Endothelial cell of umbilical vein (primary cell): ENCODE measurements around the gene SRPK1. TPM values are rescaled to one million over a fixed set of nuclear protein-coding genes. Genes with fewer than 3 reads are reported as not detected.

Source experiments
- BruUV-seq: library from RNA; stranded (reverse); fragments of 400-500 nt; replicated peaks from 2 replicates; lab custom pipeline; 2021; lab: Mats Ljungman, UMichigan
- CTCF ChIA-PET: fragments of 300-600, 350-600 bp; sonication (Branson Sonifier 250); formaldehyde crosslinking; loops from one replicate; lab custom pipeline; 2021; ENCODE audit warnings: antibody characterized with exemption, inconsistent platforms; lab: Charles Lee
- POLR2A ChIA-PET: fragments of 300-600, 350-600 bp; sonication (Branson Sonifier 250); formaldehyde crosslinking; loops from one replicate; lab custom pipeline; 2021; ENCODE audit warnings: antibody characterized with exemption, inconsistent platforms; lab: Charles Lee
- DNase-seq: peaks from one replicate; pipeline ENCODE4 v3.0.0-alpha.2; 2011; ENCODE audit warnings: low read depth, low spot score
- FAIRE-seq: peaks from 2 replicates; lab custom pipeline; 2011; peaks lifted over from hg19 to GRCh38; lab: Jason Lieb, UNC
- H2AFZ ChIP-seq: 2 replicates; pipeline ENCODE4 v1.6.0; 2012; ENCODE audit warnings: low read depth, low read length, control low read depth, inconsistent platforms
- H3K27ac ChIP-seq: 2 replicates; pipeline ENCODE4 v1.5.1; 2011; ENCODE audit warnings: low read depth, mild to moderate bottlenecking, control low read depth, low read length, moderate library complexity; ENCODE audit not compliant: insufficient read depth
- H3K27me3 ChIP-seq, 2 experiments: 2 replicates each; pipeline versions ENCODE4 v1.6.0 to v1.6.1; 2011; ENCODE audit warnings: low read length in 2 of 2, mixed read lengths in 1 of 2; ENCODE audit not compliant: control insufficient read depth in 2 of 2, insufficient read depth in 2 of 2
- H3K36me3 ChIP-seq, 2 experiments: 2 replicates in 1 of 2; 3 replicates in 1 of 2; pipeline ENCODE4 v1.5.1; 2011; ENCODE audit warnings: low read length in 2 of 2, mild to moderate bottlenecking in 1 of 2, moderate library complexity in 1 of 2; ENCODE audit not compliant: control insufficient read depth in 2 of 2, insufficient read depth in 2 of 2; ENCODE audit errors: extremely low read depth in 1 of 2
- H3K4me1 ChIP-seq: 3 replicates; pipeline ENCODE4 v1.5.1; 2011; ENCODE audit warnings: mild to moderate bottlenecking, low read length; ENCODE audit not compliant: control insufficient read depth, insufficient read depth; ENCODE audit errors: extremely low read depth
- H3K4me2 ChIP-seq: 2 replicates; pipeline ENCODE4 v1.6.1; 2011; ENCODE audit warnings: low read length, control low read depth, mixed read lengths; ENCODE audit not compliant: insufficient read depth
- H3K4me3 ChIP-seq, 3 experiments: fragments of 200-600 bp in 1 of 3; sonication (generic), shearing (Covaris generic) in 1 of 3; replicated peaks in 1 of 3; 2 replicates each; pipeline ENCODE4 v1.5.1; 2011 to 2016; ENCODE audit warnings: control low read depth in 3 of 3, low read length in 3 of 3, mild to moderate bottlenecking in 2 of 3, inconsistent platforms in 1 of 3, low read depth in 1 of 3, moderate library complexity in 1 of 3; ENCODE audit not compliant: insufficient read depth in 1 of 3
- H3K79me2 ChIP-seq: 2 replicates; pipeline ENCODE4 v1.6.0; 2012; ENCODE audit warnings: low read length, inconsistent platforms; ENCODE audit not compliant: control insufficient read depth, insufficient read depth
- H3K9ac ChIP-seq: replicated peaks from 2 replicates; pipeline ENCODE3; 2011; ENCODE audit warnings: low read length, control low read depth; ENCODE audit not compliant: insufficient read depth; ENCODE audit errors: extremely low read depth
- H3K9me1 ChIP-seq: replicated peaks from 3 replicates; pipeline ENCODE4 v1.6.0; 2011; ENCODE audit warnings: mild to moderate bottlenecking, low read length; ENCODE audit not compliant: control insufficient read depth, insufficient read depth; ENCODE audit errors: extremely low read depth
- H3K9me3 ChIP-seq: replicated peaks from 2 replicates; pipeline ENCODE4 v1.5.1; 2012; ENCODE audit warnings: low read length, inconsistent platforms; ENCODE audit not compliant: control insufficient read depth, insufficient read depth
- H4K20me1 ChIP-seq: replicated peaks from 2 replicates; pipeline ENCODE3; 2011; ENCODE audit warnings: mild to moderate bottlenecking, low read length; ENCODE audit not compliant: control insufficient read depth, insufficient read depth; ENCODE audit errors: extremely low read depth
- CTCF ChIP-seq, 2 donors: IDR thresholded peaks; 1 replicate in 1 of 2; 2 replicates in 1 of 2; pipeline ENCODE4 v1.5.1; 2011; ENCODE audit warnings: low read length in 2 of 2, mild to moderate bottlenecking in 2 of 2, moderate library complexity in 2 of 2, control low read depth in 1 of 2, inconsistent platforms in 1 of 2, low read depth in 1 of 2; ENCODE audit not compliant: insufficient read depth in 1 of 2; ENCODE audit errors: extremely low read depth in 1 of 2
- EZH2 ChIP-seq: IDR thresholded peaks from 2 replicates; pipeline ENCODE4 v1.6.1; 2012; ENCODE audit warnings: borderline replicate concordance, low read depth, mild to moderate bottlenecking, moderate library complexity, low read length, inconsistent platforms; ENCODE audit not compliant: severe bottlenecking
- FOS ChIP-seq: IDR thresholded peaks from 2 replicates; pipeline ENCODE4 v1.6.1; 2011; ENCODE audit warnings: mild to moderate bottlenecking, low read length, moderate library complexity, borderline replicate concordance; ENCODE audit not compliant: insufficient read depth
- JUN ChIP-seq: IDR thresholded peaks from 2 replicates; pipeline ENCODE4 v1.6.1; 2011; ENCODE audit warnings: borderline replicate concordance, low read depth; ENCODE audit not compliant: insufficient read length, insufficient read depth
- MAX ChIP-seq: IDR thresholded peaks from 2 replicates; pipeline ENCODE4 v1.6.1; 2011; ENCODE audit not compliant: insufficient read depth, insufficient read length
- POLR2AphosphoS5 ChIP-seq: IDR thresholded peaks from 2 replicates; pipeline ENCODE4 v1.6.1; 2012; ENCODE audit warnings: low read depth, mild to moderate bottlenecking, control low read depth, low read length, moderate library complexity; ENCODE audit not compliant: insufficient read depth
- dilution Hi-C: fragments of 300-500 bp; cut with MboI; formaldehyde crosslinking; loops from one replicate; pipeline ENCODE4 v1.15.0; 2019; ENCODE audit warnings: low sequenced_read_pairs; ENCODE audit not compliant: extremely low pct_ligation_motif_present
- intact Hi-C: fragments of 100-400 bp; cut with micrococcal nuclease; formaldehyde crosslinking; loops from one replicate; pipeline ENCODE4 v1.10.0; 2022
- polyA plus RNA-seq, 4 experiments: library from polyadenylated mRNA; depleted of rRNA in 3 of 4; stranded (reverse) in 3 of 4; unstranded in 1 of 4; fragments of >200 nt; gene quantifications; 2 replicates each; pipeline versions ENCODE4 v1.2.1 to v1.2.3, GENCODE V29; 2011 to 2012; ENCODE audit warnings: missing spikeins in 1 of 4
- total RNA-seq: library from RNA; stranded (reverse); gene quantifications from 2 replicates; pipeline ENCODE4 v1.2.3, GENCODE V29; 2021

Gene SRPK1
- total and polyA plus RNA-seq, 2 donors (not counting 3 experiments of a cell fraction or from before 2014, with no cell fraction given): 18.9 to 72.7 TPM

- peaks cover 0 to 4% of the 10 kb centered on the region in 2 experiments for H3K27me3 ChIP-seq
- no peak overlapping the region for H3K27ac ChIP-seq
- no peak overlapping the region for H3K9ac ChIP-seq
- no peak overlapping the region for H2AFZ ChIP-seq
- dilution Hi-C loops: no loop called here
- CTCF ChIA-PET: no interaction called here
- no peak overlapping the region for H3K4me2 ChIP-seq
- no peaks in the 10 kb centered on the region for H3K9me3 ChIP-seq
- no TSS peak for BruUV-seq
- H3K4me3 ChIP-seq: no peak overlapping the region
- H3K36me3 ChIP-seq: no peaks in the 10 kb centered on the region
- H3K79me2 ChIP-seq: no peaks in the 10 kb centered on the region
- POLR2A ChIA-PET: no interaction called here
- H3K9me1 ChIP-seq: no peaks in the 10 kb centered on the region
- H4K20me1 ChIP-seq: no peaks in the 10 kb centered on the region
- TF ChIP-seq FOS (no peak), CTCF (IDR thresholded peaks at IDR 0.05; ENCODE audit: extremely low read depth in 1 of 2, insufficient read depth in 1 of 2, low read depth in 1 of 2, low read length in 2 of 2) (no peak), MAX (no peak), JUN (no peak), POLR2AphosphoS5 (no peak), EZH2 (no peak)
- DNase-seq (no peak), FAIRE-seq (no peak)
- intact Hi-C loops: no loop called here
- H3K4me1 ChIP-seq: no peaks in the 10 kb centered on the region
These were observed 125.3 kb downstream of the SRPK1 start for GRCh38 chr6:35795453-35796071.
